ENCODE data around the gene SFRP4. TPM values are rescaled to one million over a fixed set of nuclear protein-coding genes. Genes with fewer than 3 reads are reported as not detected.
A peak's percentile ranks its signal among the peaks of the same experiment; 100 is the strongest.

The SFRP4 gene
- not detected in 2 replicates for total RNA-seq
- not detected in 2 replicates for polyA plus RNA-seq
- not detected in 2 replicates for polyA plus RNA-seq (2011; cell fraction: cytosol; rRNA removed)
- polyA plus RNA-seq (2011; cell fraction: nucleus; rRNA removed), result not detected in 2 replicates
- not detected in 2 replicates for polyA plus RNA-seq (2012)
- polyA minus RNA-seq, result not detected in 2 replicates
- not detected for polyA minus RNA-seq (2011; cell fraction: cytosol; rRNA and poly(A)+ RNA removed)
- polyA minus RNA-seq (2011; cell fraction: nucleus; rRNA and poly(A)+ RNA removed), result not detected in 2 replicates
- not detected for Bru-seq, nascent RNA
- not detected for BruChase-seq, experiment 1, labeled RNA remaining after a 6-hour chase
- not detected for BruChase-seq, experiment 2, labeled RNA remaining after a 2-hour chase
- long read RNA-seq, result 0 reads

- TF ChIP-seq CTCF (IDR thresholded peaks at IDR 0.05; ENCODE audit: extremely low read depth in 1 of 2, insufficient read depth in 1 of 2, low read depth in 1 of 2, low read length in 2 of 2), result peak; percentile 54 to 66
- TF ChIP-seq FOS (IDR thresholded peaks at IDR 0.05; ENCODE audit: borderline replicate concordance, insufficient read depth, low read length), result no peak
- intact Hi-C loops (cut with micrococcal nuclease), result loop anchor here (2.0 to 5.0 kb wide), 2 partner anchors 190 to 402 kb away; no protein-coding TSS in a partner anchor
These were observed at the start of gene SFRP4 for GRCh38 chr7:37916673-37917660. TSS of gene SFRP4 (minus strand) at chr7:37916817. CDS start at chr7:37916537, 280 bp downstream.

More at GRCh38 chr7:37916673-37917660, at the start of gene SFRP4:
- H3K4me3 ChIP-seq (replicated peaks in 1 of 3; ENCODE audit: insufficient read depth in 1 of 3, low read depth in 1 of 3, low read length in 3 of 3), result peak within 1 kb of the TSS in 1 of 3 experiments; percentile 20
- H3K9ac ChIP-seq (replicated peaks; ENCODE audit: extremely low read depth, insufficient read depth, low read length), result no peak within 1 kb of the TSS
- BruUV-seq (replicated peaks), result no TSS peak
- H2AFZ ChIP-seq (ENCODE audit: low read depth, low read length), result peak within 1 kb of the TSS; percentile 51
- peak within 1 kb of the TSS; percentile 22 for H3K4me2 ChIP-seq (ENCODE audit: insufficient read depth, low read length)
- H3K9me1 ChIP-seq (replicated peaks; ENCODE audit: control insufficient read depth, extremely low read depth, insufficient read depth, low read length), result no peaks in the 10 kb centered on the region
- H3K27me3 ChIP-seq (ENCODE audit: control insufficient read depth in 2 of 2, insufficient read depth in 2 of 2, low read length in 2 of 2), result peaks cover 31 to 42% of the 10 kb centered on the region in 2 experiments
- H3K9me3 ChIP-seq (replicated peaks; ENCODE audit: control insufficient read depth, insufficient read depth, low read length), result no peaks in the 10 kb centered on the region
- CTCF ChIA-PET, result interaction anchor here (0.5 to 3.6 kb wide), 27 partner anchors 9 to 459 kb away, joined by 3 to 23 read pairs (median 5); no protein-coding TSS in a partner anchor
- no peaks in the 10 kb centered on the region for H4K20me1 ChIP-seq (replicated peaks; ENCODE audit: control insufficient read depth, extremely low read depth, insufficient read depth, low read length)
- peak; percentile 56 for DNase-seq (ENCODE audit: low read depth, low spot score)
- H3K4me1 ChIP-seq (ENCODE audit: control insufficient read depth, extremely low read depth, insufficient read depth, low read length), result peaks cover 4% of the 10 kb centered on the region
- FAIRE-seq, result peak; percentile 63
- H3K27ac ChIP-seq (ENCODE audit: insufficient read depth, low read depth, low read length), result no peak within 1 kb of the TSS
- dilution Hi-C loops (cut with MboI; ENCODE audit: extremely low pct_ligation_motif_present, low sequenced_read_pairs), result no loop called here
- H3K79me2 ChIP-seq (ENCODE audit: control insufficient read depth, insufficient read depth, low read length), result no peaks in the 10 kb centered on the region
- POLR2A ChIA-PET, result no interaction called here
- H3K36me3 ChIP-seq (ENCODE audit: control insufficient read depth in 2 of 2, extremely low read depth in 1 of 2, insufficient read depth in 2 of 2, low read length in 2 of 2), result no peaks in the 10 kb centered on the region
